SU-DHL-6 (cell line): ENCODE measurements around the gene VSX1.

Experiments used
- H2AFZ ChIP-seq: fragments of 200-600 bp; sonication (generic); 2 replicates; pipeline ENCODE4 v1.6.1; 2014; ENCODE audit warnings: low read depth, mild to moderate bottlenecking, moderate library complexity, mixed read lengths, antibody characterized with exemption, low read length; ENCODE audit not compliant: severe bottlenecking
- H3F3A ChIP-seq: fragments of 200-600 bp; shearing (Covaris generic); 2 replicates; pipeline ENCODE4 v1.6.0; 2016; ENCODE audit warnings: antibody characterized with exemption, mild to moderate bottlenecking; ENCODE audit not compliant: insufficient read depth
- H3K27ac ChIP-seq: fragments of 200-600 bp; sonication (generic); 2 replicates; pipeline ENCODE4 v1.5.1; 2016; ENCODE audit warnings: low read depth, mild to moderate bottlenecking, low read length, moderate library complexity, mixed read lengths
- H3K27me3 ChIP-seq: fragments of 200-600 bp; sonication (generic), shearing (Covaris generic); 2 replicates; pipeline ENCODE4 v1.6.0; 2014; ENCODE audit warnings: mild to moderate bottlenecking, low read length
- H3K36me3 ChIP-seq: fragments of 200-600 bp; sonication (generic); 2 replicates; pipeline ENCODE4 v1.6.1; 2014; ENCODE audit warnings: mild to moderate bottlenecking, low read length, mixed read lengths
- H3K4me2 ChIP-seq: fragments of 300-600, 200-600 bp; shearing (Covaris generic), sonication (generic); 2 replicates; pipeline ENCODE4 v1.6.0; 2014; ENCODE audit warnings: low read length, low read depth, mild to moderate bottlenecking; ENCODE audit not compliant: poor library complexity, severe bottlenecking
- H3K4me3 ChIP-seq: fragments of 200-600 bp; sonication (generic); 2 replicates; pipeline ENCODE4 v1.5.1; 2014; ENCODE audit warnings: antibody characterized with exemption, low read length, mild to moderate bottlenecking, mixed read lengths; ENCODE audit not compliant: insufficient read depth, poor library complexity, severe bottlenecking
- H3K79me2 ChIP-seq: fragments of 200-600 bp; sonication (generic); 2 replicates; pipeline ENCODE4 v1.6.1; 2014; ENCODE audit warnings: mild to moderate bottlenecking, low read length, moderate library complexity; ENCODE audit not compliant: insufficient read depth
- H3K9ac ChIP-seq: fragments of 200-600 bp; sonication (generic); 2 replicates; pipeline ENCODE4 v1.7.0; 2014; ENCODE audit warnings: mild to moderate bottlenecking, low read length
- H3K9me2 ChIP-seq: fragments of 200-600 bp; sonication (generic); replicated peaks from 2 replicates; pipeline ENCODE4 v1.6.1; 2014; ENCODE audit warnings: low read length; ENCODE audit not compliant: insufficient read depth
- H3K9me3 ChIP-seq: fragments of 200-600 bp; sonication (generic); 2 replicates; pipeline ENCODE4 v1.6.1; 2014; ENCODE audit warnings: low read length, mixed read lengths; ENCODE audit not compliant: insufficient read depth
- H4K20me1 ChIP-seq: fragments of 200-600 bp; sonication (generic); 2 replicates; pipeline ENCODE4 v1.6.1; 2014; ENCODE audit warnings: low read depth, mild to moderate bottlenecking, antibody characterized with exemption, low read length, moderate library complexity, mixed read lengths
- CTCF ChIP-seq: fragments of 200-600 bp; sonication (generic); IDR thresholded peaks from one replicate; pipeline ENCODE4 v1.5.1; 2017; ENCODE audit warnings: antibody characterized with exemption, mild to moderate bottlenecking, low read length, moderate library complexity; ENCODE audit not compliant: insufficient read depth, poor library complexity, severe bottlenecking
- EZH2phosphoT487 ChIP-seq: fragments of 200-600 bp; sonication (generic), shearing (Covaris generic); conservative IDR thresholded peaks from 2 replicates; pipeline ENCODE4 v1.6.1; 2018; ENCODE audit warnings: mild to moderate bottlenecking, antibody characterized with exemption, low read length, moderate library complexity, mixed read lengths

VSX1 gene

GRCh38 chr20:25085756-25086495 is 4.0 kb upstream of the VSX1 start:
- H3K27me3 ChIP-seq: no peaks in the 10 kb centered on the region

GRCh38 chr20:25084626-25085187 is 2.8 kb upstream of the VSX1 start:
- Histone ChIP-seq H3K79me2 (no peaks in the 10 kb centered on the region), H3K4me3 (no peak overlapping the region), H2AFZ (no peak overlapping the region), H4K20me1 (no peaks in the 10 kb centered on the region), H3K27me3 (no peaks in the 10 kb centered on the region), H3K9me3 (no peaks in the 10 kb centered on the region), H3K9ac (no peak overlapping the region), H3K9me2 (no peaks in the 10 kb centered on the region), H3K4me2 (no peak overlapping the region), H3F3A (no peaks in the 10 kb centered on the region), H3K36me3 (no peaks in the 10 kb centered on the region), H3K27ac (no peak overlapping the region)
- TF ChIP-seq CTCF: no peak
- TF ChIP-seq EZH2phosphoT487: no peak

More at GRCh38 chr20:25085756-25086495, 4.0 kb upstream of the VSX1 start:
- no peak overlapping the region for H3K9ac ChIP-seq
- no peaks in the 10 kb centered on the region for H4K20me1 ChIP-seq
- H3K9me3 ChIP-seq: no peaks in the 10 kb centered on the region
- H3K36me3 ChIP-seq: no peaks in the 10 kb centered on the region
- H3K4me3 ChIP-seq: no peak overlapping the region
- H3K9me2 ChIP-seq: no peaks in the 10 kb centered on the region
- TF ChIP-seq CTCF (no peak), EZH2phosphoT487 (no peak)
- H3K79me2 ChIP-seq: no peaks in the 10 kb centered on the region
- H3K4me2 ChIP-seq: no peak overlapping the region
- H3F3A ChIP-seq: no peaks in the 10 kb centered on the region
- no peak overlapping the region for H3K27ac ChIP-seq
- H2AFZ ChIP-seq: no peak overlapping the region

GRCh38 chr20:25083773-25084625 is 2.1 kb upstream of the VSX1 start:
- Histone ChIP-seq H3K36me3 (no peaks in the 10 kb centered on the region), H3K9me3 (no peaks in the 10 kb centered on the region), H3K79me2 (no peaks in the 10 kb centered on the region), H3K9me2 (no peaks in the 10 kb centered on the region), H3K4me2 (no peak overlapping the region), H3K27me3 (no peaks in the 10 kb centered on the region), H3K4me3 (no peak overlapping the region), H3K9ac (no peak overlapping the region), H3K27ac (no peak overlapping the region), H2AFZ (no peak overlapping the region), H3F3A (no peaks in the 10 kb centered on the region), H4K20me1 (no peaks in the 10 kb centered on the region)
- TF ChIP-seq CTCF (no peak), EZH2phosphoT487 (no peak)
